ENCODE data around the gene TM9SF2.
"Not testable (repeated sequence)": the region's sequence is repeated elsewhere in the genome, so short reads cannot be mapped to it uniquely, and the experiment has no call there.

The TM9SF2 gene

GRCh38 chr13:99501184-99501847, at the start of gene TM9SF2:
TM9SF2 (plus strand) TSS chr13:99501472; CDS start chr13:99501607, 135 bp downstream.
- DNase-seq (ENCODE audit: low read depth in 2 of 2): peak; percentile 91 to 96

DNA sequence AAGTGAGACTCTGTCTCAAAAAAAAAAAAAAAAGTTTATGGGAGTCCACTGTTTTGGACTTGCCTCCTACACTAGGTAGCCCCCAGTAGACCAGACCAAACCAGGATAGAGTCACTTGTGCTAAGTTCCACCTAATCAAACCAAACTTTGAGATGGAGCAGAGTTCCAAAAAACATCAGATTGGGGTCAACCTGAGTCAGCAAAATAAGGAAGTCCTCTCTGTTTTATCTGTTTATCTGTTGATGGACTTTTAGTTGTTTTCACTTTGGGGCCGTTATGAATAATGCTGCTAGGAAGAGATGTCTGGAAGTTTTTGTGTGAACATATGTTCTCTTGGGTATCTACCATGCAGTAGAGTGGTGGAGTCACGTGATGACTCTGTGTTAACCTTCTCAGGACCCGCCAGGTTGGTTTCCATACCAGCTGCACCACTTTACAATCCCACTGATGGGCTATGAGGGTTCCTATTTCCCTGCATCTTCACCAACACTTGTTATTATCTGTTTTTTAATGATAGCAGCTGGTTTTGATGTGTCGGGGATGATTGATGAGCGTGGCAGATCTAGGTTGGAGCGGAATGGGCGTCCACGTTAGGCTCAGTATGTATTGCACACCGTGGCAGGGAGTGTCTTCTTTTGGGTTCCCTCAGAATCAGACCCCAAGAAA, 46.6 kb upstream of the TM9SF2 start:
- DNase-seq (ENCODE audit: low read depth in 2 of 2): no peak

GRCh38 chr13:99459099-99459850, 42.0 kb upstream of the TM9SF2 start:
- DNase-seq (ENCODE audit: low read depth in 2 of 2): no peak

DNA sequence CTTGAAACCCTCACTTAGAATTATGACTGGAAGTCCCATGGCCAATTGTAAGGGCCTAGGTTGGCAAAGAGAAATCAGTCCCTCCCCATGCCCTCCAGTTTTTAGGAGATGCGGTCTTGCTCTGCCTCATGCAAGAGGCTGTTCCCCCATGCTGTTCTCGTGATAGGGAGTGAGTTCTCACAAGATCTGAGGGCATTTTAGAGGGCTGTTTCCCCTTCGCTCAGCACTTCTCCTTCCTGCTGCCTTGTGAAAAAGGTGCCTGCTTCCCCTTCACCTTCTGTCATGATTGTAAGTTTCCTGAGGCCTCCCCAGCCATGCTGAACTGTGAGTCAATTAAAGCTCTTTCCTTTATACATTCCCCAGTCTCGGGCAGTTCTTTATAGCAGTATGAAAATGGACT, 40.5 kb upstream of the TM9SF2 start:
- DNase-seq (ENCODE audit: low read depth in 2 of 2): not testable (repeated sequence)

DNA sequence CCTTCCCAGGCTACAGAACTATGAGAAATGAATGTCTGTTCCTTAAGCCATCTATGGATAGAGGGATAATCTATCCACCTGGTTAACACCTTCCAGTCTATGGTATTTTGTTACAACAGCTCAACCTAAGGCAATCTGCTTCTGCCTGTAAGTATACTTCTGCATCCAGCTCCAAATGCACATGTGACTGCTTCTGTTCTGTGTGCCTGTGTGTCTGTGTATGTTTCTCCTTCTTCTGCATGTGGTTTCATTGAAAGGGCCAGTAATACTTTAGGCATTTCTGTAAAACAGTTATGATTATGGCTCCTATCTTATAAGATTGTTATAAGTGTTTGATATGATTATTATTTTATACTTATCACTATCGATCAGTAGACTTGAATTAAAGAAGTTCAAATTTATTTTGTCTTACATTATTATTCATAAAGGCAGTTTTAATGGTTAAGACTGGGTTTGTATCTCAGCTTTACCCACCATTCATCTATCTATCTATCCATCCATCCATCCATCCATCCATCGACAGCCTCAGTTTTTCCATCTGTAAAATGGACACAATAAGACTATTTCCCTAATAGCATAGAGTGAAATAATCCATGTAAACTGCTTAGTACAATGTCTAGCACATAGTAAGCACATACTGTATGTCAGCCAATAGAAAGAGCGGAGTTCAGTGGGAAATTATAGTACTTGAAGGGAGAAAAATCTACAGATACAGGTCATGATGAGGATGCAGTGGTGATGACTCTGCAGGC, 37.5 kb upstream of the TM9SF2 start:
- no peak for DNase-seq (ENCODE audit: low read depth in 2 of 2)

DNA sequence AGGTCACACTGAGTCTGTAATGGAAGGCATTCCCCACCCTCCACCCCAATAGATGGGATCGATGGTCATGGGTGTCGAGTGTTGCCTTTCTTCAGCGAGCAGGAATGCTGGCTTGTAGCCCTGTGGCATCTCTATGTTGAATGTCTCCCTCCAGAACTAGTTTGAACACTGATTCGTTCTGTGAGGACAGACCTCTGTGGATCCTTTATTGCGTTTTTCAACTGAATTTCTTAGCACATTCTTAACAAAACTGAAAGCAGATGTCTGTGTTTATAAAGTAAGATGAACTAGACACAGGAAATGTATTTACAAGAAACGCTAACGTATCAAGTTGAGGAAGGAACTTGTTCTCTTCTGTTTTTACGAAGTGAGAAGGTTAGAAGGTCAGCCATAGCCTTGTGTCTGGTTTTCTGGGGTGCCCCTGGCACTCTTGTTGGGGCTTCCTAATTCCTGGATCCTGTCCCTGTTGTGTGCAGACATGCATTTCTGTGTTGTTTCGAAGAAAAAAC, 36.8 kb upstream of the TM9SF2 start:
- no peak for DNase-seq (ENCODE audit: low read depth in 2 of 2)

DNA sequence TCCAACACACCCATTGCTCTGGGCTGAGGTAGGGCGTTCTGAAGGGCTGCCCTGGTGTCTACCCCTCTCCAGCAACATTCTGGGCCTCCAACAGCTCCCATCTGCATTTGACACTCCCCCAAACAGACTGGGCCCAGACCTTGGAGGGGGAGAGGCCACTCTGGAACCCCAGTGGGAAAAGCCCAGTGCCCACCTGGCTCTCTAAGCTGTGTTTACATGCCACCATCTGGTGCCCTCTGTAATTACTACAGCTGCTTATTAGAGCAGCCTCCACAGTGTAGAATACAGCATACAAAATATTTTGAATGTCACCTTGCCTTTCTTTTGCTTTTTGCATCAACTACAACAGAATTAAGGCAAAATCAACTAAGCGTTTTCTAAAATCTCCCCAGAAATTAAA, 35.8 kb upstream of the TM9SF2 start:
- DNase-seq (ENCODE audit: low read depth in 2 of 2): no peak

- no peak for DNase-seq (ENCODE audit: low read depth in 2 of 2)
Observed at GRCh38 chr13:99467764-99468163, 33.5 kb upstream of the TM9SF2 start.

GRCh38 chr13:99469041-99469440, 32.2 kb upstream of the TM9SF2 start:
- DNase-seq (ENCODE audit: low read depth in 2 of 2): no peak

DNA sequence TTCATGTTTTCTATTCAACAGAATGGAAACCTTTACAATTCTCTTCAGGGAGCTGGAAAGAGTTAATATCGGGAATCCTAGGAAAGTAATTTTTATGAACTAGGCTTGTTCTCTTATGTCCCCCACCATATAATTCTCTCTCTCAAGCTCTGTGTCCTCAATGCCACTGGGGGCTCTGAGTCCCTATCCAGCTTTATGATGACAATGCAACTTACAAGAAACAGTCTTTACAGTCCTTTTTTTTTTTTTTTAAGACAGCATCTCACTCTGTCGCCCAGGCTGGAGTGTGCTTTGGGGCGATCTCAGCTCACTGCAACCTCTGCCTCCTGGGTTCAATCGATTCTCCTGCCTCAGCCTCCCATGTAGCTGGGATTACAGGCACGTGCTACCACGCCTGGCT, 31.2 kb upstream of the TM9SF2 start:
- DNase-seq (ENCODE audit: low read depth in 2 of 2): no peak

DNA sequence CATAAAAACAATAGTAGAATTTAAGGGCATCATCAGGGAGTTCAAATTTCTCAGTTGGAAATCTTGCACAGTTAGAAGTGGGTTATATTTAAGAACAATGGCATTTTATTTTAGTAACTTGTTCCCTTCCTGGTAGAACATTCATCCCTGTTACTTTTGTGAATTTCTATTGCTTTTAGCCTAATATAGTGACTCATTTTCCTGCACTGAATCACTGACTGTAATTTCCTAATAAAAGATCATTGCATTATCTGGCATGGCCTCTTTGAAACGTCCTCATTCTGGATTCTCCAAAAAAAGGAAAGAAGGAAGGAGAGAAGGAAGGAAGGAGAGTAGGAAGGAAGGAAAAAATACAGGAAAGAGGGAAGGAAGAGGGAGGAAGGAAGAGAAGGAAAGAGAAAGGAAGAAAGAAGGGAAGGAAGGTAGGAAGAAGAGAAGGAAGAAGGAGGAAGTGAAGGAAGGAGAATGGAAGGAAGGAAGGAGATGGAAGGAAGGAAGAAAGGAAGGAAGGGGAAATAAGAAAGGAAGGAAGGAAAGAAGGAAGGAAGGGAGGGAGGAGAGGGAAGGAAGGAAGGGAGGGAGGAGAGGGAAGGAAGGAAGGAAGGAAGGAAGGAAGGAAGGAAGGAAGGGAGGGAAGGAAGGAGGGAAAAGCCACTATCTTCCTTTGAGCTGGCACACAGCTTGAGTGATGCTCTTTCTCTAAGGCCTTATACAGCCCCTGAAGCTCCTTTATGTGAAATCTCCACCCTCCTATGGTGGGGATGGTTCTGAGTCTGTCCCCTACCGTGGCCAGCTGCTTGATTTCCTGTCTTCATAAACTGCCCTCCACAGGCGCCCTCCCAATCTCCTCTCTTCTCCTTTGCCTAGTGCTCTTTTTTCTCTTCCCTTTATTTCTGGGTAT, 29.8 kb upstream of the TM9SF2 start:
- no peak for DNase-seq (ENCODE audit: low read depth in 2 of 2)

DNA sequence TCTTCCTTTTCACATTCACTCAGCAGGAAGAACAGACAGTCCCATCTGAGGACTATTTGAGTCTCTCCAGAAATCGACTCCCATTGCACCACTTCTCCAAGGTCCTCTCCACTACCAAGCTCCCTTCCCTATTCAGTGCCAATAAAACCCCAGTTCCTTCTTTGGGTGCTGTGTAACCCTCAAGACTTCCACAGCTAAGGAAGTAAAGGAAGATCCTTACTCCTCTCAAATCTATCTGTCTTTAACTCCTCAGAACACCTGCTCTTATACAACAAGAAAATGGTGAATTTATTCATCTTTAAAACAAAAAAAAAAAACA, 29.2 kb upstream of the TM9SF2 start:
- no peak for DNase-seq (ENCODE audit: low read depth in 2 of 2)

DNA sequence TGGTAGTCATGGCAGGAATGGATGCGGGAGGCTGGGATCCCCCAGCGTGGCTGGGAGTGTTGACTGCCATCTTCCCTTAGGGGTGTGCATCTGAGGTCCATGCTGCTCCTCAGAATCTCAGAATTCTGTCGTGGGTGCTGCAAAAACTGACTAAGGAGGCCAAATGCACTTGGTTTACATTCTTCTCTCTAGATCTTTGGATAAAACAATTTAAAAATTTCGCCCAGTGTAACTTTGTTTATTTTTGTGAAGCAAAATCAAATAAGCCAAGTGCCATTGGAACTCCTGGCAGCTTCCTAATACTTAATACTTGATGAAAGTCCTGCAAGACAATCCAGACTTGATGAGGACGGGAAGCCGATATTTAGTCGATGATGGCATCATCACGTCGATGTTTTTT, 27.8 kb upstream of the TM9SF2 start:
- DNase-seq (ENCODE audit: low read depth in 2 of 2): no peak

DNA sequence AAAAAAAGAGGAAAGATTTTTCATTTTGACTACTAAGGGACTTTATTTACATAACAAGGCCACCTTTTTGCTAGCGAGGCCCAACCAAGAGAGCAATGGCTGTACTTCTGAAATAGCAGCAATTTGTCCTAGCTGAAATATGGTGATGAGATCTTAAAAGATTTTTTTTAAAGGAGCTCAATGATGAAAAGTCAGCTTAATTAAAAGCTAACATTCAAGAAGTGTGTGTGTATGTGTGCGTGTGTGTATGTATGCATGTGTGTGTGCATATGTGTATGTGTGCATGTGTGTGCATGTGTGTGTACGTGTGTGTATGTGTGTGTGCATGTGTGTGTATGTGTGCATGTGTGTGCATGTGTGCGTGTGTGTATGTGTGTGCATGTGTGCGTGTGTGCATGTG, 24.6 kb upstream of the TM9SF2 start:
- DNase-seq (ENCODE audit: low read depth in 2 of 2): no peak

GRCh38 chr13:99477493-99477892, 23.8 kb upstream of the TM9SF2 start:
- no peak for DNase-seq (ENCODE audit: low read depth in 2 of 2)

GRCh38 chr13:99481366-99481765, 19.9 kb upstream of the TM9SF2 start:
- no peak for DNase-seq (ENCODE audit: low read depth in 2 of 2)

DNA sequence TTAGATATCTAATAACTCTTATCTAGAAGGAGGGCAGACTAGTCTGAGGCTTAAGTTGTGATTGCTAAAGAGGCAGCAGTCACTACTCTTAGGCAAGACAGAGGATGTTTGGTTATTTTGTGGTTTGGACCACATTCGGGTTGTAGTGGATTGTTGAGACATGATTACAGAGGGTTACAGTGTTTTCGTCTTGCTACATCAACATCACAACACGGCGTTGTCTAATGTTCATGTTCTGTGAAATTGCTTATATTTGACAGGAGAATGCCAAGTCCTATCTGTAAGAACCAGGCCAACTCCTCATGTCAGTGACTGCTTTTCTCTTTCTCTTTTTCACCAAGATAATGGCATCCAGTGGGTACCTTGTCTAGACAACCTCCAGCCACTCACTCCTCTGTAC, 16.8 kb upstream of the TM9SF2 start:
- no peak for DNase-seq (ENCODE audit: low read depth in 2 of 2)

GRCh38 chr13:99486996-99487395, 14.3 kb upstream of the TM9SF2 start:
- no peak for DNase-seq (ENCODE audit: low read depth in 2 of 2)

DNA sequence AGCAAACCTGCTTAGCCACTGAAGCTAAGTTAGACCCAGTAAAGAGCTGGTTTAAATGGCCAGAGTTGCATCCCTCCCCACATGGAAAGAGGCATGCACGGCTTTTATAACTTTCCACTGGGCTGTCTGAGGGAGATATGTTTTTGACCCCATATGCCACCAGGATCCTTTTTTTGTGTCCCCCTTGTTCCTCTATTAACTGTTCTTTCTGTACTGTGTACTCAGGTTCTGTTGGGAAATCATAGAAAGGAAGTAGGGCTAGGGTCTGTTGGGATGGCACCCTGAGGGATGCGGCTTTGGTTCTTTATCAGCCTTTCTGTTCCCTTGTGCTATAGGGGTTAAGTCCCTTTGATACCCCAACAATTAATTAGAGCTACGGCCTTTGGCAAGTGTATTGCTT, 12.2 kb upstream of the TM9SF2 start:
- no peak for DNase-seq (ENCODE audit: low read depth in 2 of 2)

DNA sequence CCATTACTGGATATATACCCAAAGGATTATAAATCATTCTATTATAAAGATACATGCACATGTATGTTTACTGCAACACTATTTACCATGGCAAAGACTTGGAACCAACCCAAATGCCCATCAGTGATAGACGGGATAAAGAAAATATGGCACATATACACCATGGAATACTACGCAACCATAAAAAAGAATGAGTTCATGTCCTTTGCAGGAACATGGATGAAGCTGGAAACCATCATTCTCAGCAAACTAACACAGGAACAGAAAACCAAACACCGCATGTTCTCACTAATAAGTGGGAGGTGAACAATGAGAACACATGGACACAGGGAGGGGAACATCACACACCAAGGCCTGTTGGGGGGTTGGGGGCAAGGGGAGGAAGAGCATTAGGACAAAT, 9.5 kb upstream of the TM9SF2 start:
- DNase-seq (ENCODE audit: low read depth in 2 of 2): not testable (repeated sequence)

Measured in stimulated activated CD8-positive, alpha-beta memory T cell treated with anti-CD3 and anti-CD28 coated beads, Interleukin-2, amount 100 ng/mL, for 48 hours (primary cell).